Measurements from ENCODE around the gene PTH1R.

DNA sequence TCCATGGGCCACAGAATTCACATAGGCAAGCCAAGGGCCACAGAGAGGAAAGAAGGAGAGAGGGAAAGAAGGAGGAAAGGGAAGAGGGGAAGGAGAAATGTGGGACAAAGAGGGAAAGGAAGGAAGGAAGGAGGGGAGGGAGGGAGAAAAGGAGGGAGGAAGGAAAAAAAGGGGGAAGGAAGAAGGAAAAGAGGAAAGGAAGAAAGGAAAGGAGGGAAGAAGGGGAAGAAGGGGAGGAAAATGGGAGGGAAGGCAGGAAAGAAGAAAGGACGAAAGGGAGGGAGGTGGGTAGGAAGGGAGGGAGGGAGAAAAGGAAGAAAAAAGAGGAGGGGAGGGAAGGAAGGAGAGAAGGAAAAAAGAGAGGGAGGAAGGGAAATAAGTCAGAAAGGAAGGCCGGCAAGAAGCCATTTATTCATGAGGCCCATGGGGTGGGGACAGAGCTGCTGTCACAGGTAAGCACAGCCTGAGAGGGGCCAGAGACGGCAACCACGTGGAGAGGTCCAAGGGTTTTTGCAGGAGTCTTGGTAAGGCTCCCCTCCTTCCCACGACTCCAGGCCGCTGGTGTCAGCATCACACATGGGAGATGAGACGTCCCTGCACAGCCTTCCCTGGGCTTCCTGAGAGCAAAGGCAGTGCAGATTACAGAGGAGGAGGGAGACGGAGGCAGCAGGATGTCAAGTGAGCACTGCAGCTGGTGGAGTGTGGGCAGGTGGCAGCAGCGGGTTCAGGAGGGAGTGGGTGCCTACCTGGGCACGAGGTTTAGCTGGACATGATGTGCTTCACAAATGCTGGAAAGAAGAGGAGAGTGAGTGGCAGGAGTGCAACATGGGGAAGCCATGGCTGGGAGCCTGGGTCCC lies 19.8 kb upstream of the PTH1R start:
- TF ChIP-seq, protein P1, sequence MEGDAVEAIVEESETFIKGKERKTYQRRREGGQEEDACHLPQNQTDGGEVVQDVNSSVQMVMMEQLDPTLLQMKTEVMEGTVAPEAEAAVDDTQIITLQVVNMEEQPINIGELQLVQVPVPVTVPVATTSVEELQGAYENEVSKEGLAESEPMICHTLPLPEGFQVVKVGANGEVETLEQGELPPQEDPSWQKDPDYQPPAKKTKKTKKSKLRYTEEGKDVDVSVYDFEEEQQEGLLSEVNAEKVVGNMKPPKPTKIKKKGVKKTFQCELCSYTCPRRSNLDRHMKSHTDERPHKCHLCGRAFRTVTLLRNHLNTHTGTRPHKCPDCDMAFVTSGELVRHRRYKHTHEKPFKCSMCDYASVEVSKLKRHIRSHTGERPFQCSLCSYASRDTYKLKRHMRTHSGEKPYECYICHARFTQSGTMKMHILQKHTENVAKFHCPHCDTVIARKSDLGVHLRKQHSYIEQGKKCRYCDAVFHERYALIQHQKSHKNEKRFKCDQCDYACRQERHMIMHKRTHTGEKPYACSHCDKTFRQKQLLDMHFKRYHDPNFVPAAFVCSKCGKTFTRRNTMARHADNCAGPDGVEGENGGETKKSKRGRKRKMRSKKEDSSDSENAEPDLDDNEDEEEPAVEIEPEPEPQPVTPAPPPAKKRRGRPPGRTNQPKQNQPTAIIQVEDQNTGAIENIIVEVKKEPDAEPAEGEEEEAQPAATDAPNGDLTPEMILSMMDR (IDR thresholded peaks at IDR 0.05; ENCODE audit: borderline replicate concordance, extremely low read depth, low read length, poor library complexity, severe bottlenecking), result no peak
- no peak for TF ChIP-seq EZH2 (IDR thresholded peaks at IDR 0.05; ENCODE audit: borderline replicate concordance, low read depth, low read length, severe bottlenecking)
